ENCODE measurements around the gene TRIM15. TPM values are rescaled to one million over a fixed set of nuclear protein-coding genes. Genes with fewer than 3 reads are reported as not detected.

The TRIM15 gene
- total RNA-seq, 1 experiment from 2014 or later: 6.5 TPM

DNA sequence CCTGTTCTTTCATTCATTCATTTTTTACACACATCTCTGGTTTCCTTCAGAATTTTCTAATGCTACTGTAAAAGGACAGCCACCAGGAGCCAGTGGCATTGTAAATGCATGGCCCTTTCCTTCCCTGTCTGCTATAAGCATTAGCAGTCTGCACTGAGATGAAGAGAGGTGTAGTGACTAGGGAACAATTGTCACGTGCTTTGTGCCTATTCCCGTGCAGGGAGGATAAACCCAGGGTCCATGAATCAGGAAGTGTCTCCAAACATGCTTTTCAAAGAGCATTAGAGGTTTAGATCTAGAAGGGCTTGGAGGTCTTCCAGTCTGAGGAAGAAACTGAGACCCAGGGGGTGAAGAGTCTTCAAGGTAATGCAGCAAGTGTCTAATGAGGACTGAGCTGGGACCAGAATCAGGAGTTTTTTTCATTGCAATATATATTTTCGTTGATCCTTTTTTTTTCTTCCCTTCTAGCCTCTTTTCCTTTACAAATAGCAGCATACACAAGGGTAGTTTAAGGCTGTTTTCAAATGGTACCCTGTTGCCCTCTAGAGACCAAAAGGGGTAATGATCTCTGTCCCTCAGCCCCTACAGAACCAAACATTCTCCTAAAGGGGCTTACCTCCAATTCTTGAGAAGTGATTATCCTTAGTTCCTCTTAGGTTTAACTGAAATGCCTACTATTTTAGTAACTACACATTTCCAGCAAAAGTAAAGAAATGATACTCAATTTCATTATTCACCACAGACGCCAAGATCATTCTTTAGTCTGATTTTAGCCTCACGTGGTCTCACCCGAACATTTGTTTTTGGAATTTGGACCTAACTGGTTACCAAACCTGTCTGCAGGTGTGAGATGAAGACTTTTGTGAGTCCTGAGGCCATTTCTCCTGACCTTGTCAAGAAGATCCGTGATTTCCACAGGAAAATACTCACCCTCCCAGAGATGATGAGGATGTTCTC, 6.6 kb downstream of the TRIM15 start (continued):
- TF ChIP-seq, protein P1, sequence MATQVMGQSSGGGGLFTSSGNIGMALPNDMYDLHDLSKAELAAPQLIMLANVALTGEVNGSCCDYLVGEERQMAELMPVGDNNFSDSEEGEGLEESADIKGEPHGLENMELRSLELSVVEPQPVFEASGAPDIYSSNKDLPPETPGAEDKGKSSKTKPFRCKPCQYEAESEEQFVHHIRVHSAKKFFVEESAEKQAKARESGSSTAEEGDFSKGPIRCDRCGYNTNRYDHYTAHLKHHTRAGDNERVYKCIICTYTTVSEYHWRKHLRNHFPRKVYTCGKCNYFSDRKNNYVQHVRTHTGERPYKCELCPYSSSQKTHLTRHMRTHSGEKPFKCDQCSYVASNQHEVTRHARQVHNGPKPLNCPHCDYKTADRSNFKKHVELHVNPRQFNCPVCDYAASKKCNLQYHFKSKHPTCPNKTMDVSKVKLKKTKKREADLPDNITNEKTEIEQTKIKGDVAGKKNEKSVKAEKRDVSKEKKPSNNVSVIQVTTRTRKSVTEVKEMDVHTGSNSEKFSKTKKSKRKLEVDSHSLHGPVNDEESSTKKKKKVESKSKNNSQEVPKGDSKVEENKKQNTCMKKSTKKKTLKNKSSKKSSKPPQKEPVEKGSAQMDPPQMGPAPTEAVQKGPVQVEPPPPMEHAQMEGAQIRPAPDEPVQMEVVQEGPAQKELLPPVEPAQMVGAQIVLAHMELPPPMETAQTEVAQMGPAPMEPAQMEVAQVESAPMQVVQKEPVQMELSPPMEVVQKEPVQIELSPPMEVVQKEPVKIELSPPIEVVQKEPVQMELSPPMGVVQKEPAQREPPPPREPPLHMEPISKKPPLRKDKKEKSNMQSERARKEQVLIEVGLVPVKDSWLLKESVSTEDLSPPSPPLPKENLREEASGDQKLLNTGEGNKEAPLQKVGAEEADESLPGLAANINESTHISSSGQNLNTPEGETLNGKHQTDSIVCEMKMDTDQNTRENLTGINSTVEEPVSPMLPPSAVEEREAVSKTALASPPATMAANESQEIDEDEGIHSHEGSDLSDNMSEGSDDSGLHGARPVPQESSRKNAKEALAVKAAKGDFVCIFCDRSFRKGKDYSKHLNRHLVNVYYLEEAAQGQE (IDR thresholded peaks at IDR 0.05; ENCODE audit: low read depth): no peak
- TF ChIP-seq EGR1 (IDR thresholded peaks at IDR 0.05; ENCODE audit: low read depth): no peak
- TF ChIP-seq ATF3 (IDR thresholded peaks at IDR 0.05): no peak

GRCh38 chr6:30171677-30172471, 8.5 kb downstream of the TRIM15 start:
- no peak overlapping the region for H2AFZ ChIP-seq (ENCODE audit: low read depth, low read length, poor library complexity, severe bottlenecking)
- no peaks in the 10 kb centered on the region for H3K27me3 ChIP-seq (ENCODE audit: insufficient read depth, low read length)
- no peak overlapping the region for H3K9ac ChIP-seq (ENCODE audit: low read length)
- H3K79me2 ChIP-seq (ENCODE audit: insufficient read depth, low read length): no peaks in the 10 kb centered on the region
- ChIA-PET POLR2A (interaction anchor here (1.1 kb wide), 1 partner anchor 70 kb away, joined by 4 read pairs; no protein-coding TSS in a partner anchor), CTCF (no interaction called here), RAD21 (ENCODE audit: low non-redundant PET in 1 of 2, low total read pairs in 2 of 2, uncharacterized antibody in 2 of 2, unreplicated experiment in 2 of 2) (no interaction called here)
- no peaks in the 10 kb centered on the region for H4K20me1 ChIP-seq (ENCODE audit: insufficient read depth)
- H3K36me3 ChIP-seq (ENCODE audit: control insufficient read depth in 1 of 2, insufficient read depth in 2 of 2, low read length in 2 of 2): no peaks in the 10 kb centered on the region
- H3K9me3 ChIP-seq (ENCODE audit: control insufficient read depth in 1 of 2, insufficient read depth in 1 of 2, low read depth in 1 of 2, low read length in 2 of 2): no peaks in the 10 kb centered on the region
- H3K4me1 ChIP-seq (ENCODE audit: control insufficient read depth in 1 of 2, insufficient read depth in 2 of 2, low read length in 2 of 2): no peaks in the 10 kb centered on the region
- no peak for DNase-seq (ENCODE audit: low read depth, low spot score)
- intact Hi-C loops (cut with micrococcal nuclease): loop anchor here (10.0 kb wide), 1 partner anchor 137 kb away; no protein-coding TSS in a partner anchor
- H3K4me3 ChIP-seq (replicated peaks in 1 of 2; ENCODE audit: low read depth in 1 of 2, low read length in 2 of 2): no peak overlapping the region
- no peaks in the 10 kb centered on the region for H3K9me2 ChIP-seq (ENCODE audit: insufficient read depth)
- H3K4me2 ChIP-seq (ENCODE audit: low read length): no peak overlapping the region
- H3K27ac ChIP-seq (ENCODE audit: low read depth, low read length): no peak overlapping the region
- ATAC-seq: no peak
- BruUV-seq (replicated peaks): no TSS peak
- TF ChIP-seq ATF3 (IDR thresholded peaks at IDR 0.05) (no peak), YY1 (IDR thresholded peaks at IDR 0.05; ENCODE audit: extremely low read depth, insufficient replicate concordance, low read depth, low read length) (no peak), RAD21 (IDR thresholded peaks at IDR 0.05; ENCODE audit: low read depth) (no peak), TCF7L2 (IDR thresholded peaks at IDR 0.05; ENCODE audit: borderline replicate concordance, extremely low read depth, insufficient read depth, insufficient read length) (no peak), EZH2phosphoT487 (IDR thresholded peaks at IDR 0.05; ENCODE audit: borderline replicate concordance) (no peak)
- TF ChIP-seq, protein P2, sequence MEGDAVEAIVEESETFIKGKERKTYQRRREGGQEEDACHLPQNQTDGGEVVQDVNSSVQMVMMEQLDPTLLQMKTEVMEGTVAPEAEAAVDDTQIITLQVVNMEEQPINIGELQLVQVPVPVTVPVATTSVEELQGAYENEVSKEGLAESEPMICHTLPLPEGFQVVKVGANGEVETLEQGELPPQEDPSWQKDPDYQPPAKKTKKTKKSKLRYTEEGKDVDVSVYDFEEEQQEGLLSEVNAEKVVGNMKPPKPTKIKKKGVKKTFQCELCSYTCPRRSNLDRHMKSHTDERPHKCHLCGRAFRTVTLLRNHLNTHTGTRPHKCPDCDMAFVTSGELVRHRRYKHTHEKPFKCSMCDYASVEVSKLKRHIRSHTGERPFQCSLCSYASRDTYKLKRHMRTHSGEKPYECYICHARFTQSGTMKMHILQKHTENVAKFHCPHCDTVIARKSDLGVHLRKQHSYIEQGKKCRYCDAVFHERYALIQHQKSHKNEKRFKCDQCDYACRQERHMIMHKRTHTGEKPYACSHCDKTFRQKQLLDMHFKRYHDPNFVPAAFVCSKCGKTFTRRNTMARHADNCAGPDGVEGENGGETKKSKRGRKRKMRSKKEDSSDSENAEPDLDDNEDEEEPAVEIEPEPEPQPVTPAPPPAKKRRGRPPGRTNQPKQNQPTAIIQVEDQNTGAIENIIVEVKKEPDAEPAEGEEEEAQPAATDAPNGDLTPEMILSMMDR (IDR thresholded peaks at IDR 0.05 in 2 of 3, conservative IDR thresholded peaks at IDR 0.05 in 1 of 3; ENCODE audit: borderline replicate concordance in 1 of 3, insufficient read depth in 1 of 3, low read depth in 2 of 3, low read length in 2 of 3): no peak
- TF ChIP-seq, protein P1 (IDR thresholded peaks at IDR 0.05; ENCODE audit: low read depth): no peak

All from HCT116 (cell line).